HG03565 (cell line): ENCODE results near the gene DOK7.

ENCODE experiments used
- ATAC-seq: cut with Tn5 transposase; IDR thresholded peaks from one replicate; pipeline ENCODE4 v1.9.1; 2021; ENCODE audit warnings: mild to moderate bottlenecking, moderate library complexity; ENCODE audit not compliant: unreplicated experiment

Gene DOK7

DNA sequence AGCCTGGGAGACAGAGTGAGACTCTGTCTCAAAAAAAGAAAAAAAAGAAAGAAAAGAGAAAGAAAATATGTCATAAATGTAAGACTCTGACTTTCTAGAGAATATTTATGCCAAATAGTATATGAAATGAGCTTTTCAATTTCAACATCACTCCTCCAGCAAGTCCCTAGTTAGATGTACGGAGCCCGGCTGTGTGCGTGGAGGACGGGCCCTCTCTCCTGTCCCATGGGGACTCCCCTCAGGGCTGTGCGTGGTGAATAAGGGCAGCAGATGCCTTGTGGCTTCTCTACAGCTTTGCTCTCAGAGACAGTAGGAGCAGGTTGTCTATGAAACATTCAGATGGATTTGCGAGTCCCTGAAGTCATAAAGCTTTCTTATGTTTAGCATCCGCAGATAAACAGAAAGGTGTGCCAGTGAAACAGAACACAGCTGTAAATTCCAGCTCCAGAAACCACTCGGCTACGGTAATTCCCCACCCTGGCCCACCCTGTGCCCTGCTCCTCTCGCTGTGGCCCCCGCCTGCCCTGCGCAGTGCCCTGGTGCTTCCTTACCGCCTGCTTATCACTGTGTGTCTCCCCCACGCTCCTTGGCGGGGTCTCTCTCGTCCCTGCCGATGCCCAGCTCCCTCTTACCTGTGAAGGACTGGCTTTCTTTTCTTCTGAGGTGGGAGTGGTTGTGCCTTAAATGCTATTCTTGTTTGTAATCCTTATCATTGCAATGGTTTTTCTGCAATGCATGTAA, 35.2 kb upstream of the DOK7 start:
- ATAC-seq, result no peak

DNA sequence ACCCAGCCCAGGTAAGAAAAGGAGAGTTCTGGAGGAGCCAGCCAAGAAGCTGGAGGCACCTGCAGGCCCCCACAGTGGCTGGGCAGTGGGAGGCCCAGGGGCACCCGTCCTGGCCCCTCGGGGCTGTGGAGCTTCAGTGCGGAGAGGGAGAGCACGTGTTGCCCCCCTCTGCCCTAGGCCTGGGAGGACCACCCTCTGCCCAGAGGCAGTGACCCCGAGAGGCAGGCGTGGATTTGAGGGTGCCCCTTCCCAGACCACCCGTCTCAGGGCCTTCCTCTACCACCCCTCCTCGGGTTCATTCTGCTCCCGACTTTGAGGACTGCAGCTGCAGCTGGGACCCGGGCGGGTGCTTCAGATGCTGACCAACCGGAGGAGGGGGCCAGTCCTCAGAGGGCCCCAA, 33.5 kb upstream of the DOK7 start:
- ATAC-seq, result no peak

DNA sequence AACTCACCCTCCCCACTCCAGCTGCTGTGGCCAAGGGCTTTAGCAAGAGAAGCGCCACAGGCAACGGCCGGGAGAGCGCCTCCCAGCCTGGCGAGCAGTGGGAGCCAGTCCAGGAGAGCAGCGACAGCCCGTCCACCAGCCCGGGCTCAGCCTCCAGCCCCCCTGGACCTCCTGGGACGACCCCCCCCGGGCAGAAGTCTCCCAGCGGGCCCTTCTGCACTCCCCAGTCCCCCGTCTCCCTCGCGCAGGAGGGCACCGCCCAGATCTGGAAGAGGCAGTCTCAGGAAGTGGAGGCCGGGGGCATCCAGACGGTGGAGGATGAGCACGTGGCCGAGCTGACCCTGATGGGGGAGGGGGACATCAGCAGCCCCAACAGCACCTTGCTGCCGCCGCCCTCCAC, 32.6 kb upstream of the DOK7 start:
- no peak for ATAC-seq

DNA sequence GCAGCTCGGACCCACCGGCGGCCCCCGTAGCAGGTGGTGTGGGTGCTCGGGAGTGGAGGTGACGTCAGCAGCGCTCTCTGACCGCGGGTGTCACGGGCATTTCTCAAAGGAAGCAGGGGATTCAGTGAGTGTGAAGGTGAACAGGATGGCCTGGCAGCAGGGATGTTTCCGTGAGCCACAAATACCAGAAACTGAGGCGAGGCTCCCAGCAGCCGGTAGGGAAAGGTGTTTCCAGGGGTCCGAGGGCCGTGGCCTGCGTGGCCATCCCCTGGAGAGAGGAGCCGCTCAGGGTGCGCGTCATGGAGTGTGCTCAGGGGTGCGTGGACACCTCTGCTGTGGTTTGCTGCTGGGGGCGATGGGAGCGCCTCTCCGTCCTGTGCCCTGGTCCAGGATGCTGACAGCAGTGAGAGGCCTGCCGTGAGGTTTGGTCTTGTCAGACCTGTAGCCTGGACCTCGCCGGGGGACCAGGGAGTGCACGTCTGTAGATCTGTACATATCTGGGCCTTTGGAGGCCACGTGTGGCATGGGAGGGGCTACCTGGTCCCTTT, 31.6 kb upstream of the DOK7 start:
- ATAC-seq, result no peak

DNA sequence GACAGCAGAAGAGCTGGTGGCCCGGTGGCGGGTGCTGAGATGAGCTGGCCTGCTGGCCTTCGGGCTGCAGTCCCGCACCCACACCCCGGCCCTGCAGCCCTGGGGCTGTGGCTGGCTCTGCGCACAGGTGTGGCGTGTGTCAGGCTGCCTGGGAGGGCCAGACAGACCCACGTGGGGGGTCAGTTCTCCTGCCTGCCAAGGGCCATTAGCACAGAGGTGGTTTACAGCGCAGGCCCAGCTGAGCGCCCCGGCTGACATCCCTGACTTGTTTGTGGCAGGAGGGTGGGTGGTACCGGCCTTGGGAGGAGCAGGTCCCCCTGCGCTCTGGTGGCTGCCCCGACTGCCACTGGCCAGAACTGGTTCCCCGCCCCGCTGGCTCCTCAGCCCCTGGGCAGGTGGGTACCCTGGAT, 30.7 kb upstream of the DOK7 start:
- ATAC-seq, result no peak

DNA sequence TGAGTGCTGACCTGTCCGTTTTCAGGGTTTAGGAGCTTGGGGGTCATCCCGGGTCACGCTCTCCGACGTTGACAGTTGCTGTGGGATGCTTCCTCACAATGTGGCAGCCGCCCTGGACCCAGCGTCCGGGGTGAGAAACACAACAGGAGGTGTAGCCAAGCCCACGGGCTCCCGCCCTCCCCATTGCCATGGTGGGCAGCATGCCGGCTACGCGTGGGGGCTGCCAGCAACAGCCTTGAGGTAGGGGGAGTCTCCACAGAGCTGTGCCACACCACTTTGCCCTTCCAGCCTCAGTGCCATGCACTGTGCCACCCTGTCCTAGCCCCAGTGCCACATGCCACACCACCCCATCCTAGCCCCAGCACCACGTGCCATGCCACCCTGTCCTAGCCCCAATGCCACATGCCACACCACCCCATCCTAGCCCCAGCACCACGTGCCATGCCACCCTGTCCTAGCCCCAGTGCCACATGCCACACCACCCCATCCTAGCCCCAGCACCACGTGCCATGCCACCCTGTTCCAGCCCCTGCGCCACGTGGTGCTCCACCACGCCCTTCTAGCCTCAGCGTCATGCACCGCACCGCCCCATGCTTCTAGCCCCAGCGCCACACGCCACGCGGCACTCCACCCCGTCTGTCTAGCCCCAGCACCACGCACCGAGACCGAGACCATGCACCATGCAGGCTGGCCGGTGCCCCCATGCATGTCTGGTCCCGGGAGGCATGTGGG, 29.8 kb upstream of the DOK7 start:
- ATAC-seq, result no peak

DNA sequence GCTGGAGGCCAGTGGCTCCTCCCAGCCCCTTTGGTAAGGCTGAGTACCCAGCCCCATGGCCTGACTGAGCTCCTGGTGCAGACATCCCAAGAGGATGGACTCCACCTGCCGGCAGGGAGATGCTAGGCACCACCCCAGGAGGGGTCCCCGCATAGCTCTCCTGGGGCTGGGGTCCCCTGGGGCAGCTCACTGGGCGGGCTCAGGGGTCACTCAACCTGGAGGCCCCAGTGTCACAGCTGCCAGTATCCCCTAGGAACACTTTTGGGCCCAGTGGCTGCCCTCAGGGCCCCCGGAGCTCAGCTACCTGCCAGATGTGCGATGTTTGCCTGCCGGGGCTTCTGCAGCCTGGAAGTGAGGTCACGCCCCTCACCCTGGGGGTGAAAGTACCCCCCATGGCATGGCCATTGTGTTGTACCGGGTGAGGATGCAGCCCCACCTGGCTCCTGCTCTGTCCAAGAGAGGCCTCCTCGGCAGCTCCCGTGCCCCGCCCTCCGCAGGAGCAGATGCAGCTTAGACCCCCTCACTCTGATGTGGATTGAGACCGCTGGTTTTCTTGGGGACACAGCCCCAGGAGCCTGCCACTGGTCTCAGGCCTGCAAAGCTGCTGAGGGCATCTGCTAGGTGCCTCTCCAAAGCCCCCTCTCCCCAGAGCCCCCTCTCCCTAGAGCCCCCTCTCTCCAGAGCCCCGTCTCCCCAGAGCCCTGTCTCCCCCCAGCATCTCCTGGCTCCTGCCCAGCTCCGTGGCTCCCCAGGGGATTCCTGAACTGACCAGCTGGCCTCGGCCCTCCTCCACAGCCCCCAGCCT, 28.0 kb upstream of the DOK7 start:
- ATAC-seq, result no peak

DNA sequence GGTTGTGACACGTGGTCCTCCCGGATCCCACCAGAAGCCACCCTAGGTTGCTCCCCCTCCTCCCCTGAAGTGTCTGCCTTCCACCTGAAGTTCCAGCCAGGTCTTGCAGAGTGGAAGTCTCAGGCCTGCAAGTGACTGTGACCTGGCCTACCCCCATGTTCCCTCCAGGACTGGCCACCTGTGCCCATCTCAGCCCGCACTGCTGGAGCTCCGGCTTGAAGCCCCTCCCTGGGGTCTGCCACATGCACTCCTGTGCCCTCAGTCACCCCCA, 27.5 kb upstream of the DOK7 start:
- no peak for ATAC-seq

DNA sequence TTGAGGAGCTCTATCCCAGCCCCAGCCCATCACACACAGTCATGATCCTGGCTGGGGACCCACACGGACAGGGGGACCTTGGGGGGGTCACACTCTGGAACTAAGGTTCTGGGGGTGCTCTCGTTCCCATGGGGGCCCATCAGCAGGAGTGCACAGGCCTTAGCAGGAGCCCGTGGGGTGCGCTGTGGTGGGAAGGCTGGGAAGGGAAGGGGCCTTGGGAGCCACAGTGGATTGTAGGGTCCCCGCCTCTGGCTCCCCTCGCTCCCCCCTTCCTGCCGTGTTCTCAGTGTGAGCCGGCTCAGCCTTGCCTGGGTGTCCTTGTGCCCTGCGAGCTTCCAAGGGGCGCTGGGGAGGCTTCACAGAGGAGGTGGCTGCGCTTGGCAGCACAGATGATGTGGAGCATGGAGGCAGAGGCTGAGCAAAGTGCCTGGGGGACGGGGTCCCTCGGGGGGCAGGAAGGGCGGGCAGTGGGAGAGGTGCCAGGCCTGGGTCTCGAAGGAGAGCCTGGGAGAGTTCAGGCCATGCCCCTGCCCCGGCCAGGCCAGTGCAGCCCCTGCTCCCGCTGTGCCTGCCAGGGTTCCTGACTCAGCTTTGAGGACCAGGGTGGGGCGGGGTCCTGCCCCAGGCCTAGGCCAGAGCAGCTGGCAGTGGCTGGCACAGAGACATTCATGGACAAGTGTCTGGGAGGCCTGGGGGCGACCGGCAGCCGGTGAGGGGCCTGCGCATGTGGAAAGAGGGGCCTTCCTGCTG, 26.9 kb upstream of the DOK7 start:
- no peak for ATAC-seq

DNA sequence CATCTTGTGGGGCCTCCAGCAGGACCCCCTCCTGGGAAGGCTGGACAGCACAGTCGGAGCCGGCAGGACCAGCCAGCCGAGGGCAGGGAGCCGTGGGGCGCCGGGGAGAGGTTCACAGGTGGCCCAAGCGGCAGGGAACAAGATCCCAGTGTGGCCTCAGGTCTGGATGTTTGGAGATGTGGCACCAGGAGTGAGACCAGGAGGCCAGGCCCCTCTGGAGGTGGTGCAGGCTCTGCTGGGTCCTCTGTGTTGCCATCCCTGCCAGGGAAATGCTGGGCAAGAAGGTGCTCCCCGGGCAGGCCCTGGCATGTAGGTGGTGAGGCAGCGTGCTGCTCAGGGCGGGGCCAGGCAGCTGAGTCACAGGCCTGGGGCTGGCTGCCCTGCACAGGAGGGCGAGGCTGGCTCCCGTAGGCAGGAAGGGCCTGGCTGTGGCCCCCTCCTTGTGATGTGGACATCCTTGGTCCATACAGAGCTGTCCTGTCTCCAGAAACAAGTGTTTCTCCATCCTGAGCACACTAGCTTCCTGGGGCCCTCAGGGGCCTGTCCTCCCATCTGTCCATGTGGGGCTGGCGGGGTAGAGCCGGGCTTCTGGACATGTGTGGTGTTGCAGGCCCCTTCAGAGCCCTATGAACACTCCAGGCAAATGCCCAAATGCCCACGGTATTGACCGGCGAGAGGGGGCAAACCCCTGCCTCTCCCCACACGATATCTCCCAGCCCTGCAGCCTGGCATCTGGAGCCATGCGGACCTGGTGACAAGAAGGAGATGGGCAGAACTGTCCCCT, 26.1 kb upstream of the DOK7 start:
- ATAC-seq, result no peak

DNA sequence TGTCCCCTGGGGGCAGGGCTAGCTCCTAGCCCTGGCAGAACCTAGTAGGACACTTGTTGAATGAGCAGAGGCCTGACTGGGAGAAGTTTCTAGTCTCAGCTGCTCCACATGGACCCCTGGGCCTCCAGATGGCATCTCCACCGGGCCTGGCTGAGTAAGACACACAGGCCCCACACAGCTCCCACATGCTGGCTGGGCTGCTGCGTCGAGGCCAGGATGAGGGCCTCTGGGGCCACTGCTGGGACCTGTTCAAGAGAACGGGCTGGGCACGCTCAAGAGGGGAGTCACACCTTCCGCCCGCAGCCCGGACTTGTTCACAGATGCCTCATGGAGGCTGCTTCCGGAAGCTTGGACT, 25.5 kb upstream of the DOK7 start:
- ATAC-seq, result no peak

DNA sequence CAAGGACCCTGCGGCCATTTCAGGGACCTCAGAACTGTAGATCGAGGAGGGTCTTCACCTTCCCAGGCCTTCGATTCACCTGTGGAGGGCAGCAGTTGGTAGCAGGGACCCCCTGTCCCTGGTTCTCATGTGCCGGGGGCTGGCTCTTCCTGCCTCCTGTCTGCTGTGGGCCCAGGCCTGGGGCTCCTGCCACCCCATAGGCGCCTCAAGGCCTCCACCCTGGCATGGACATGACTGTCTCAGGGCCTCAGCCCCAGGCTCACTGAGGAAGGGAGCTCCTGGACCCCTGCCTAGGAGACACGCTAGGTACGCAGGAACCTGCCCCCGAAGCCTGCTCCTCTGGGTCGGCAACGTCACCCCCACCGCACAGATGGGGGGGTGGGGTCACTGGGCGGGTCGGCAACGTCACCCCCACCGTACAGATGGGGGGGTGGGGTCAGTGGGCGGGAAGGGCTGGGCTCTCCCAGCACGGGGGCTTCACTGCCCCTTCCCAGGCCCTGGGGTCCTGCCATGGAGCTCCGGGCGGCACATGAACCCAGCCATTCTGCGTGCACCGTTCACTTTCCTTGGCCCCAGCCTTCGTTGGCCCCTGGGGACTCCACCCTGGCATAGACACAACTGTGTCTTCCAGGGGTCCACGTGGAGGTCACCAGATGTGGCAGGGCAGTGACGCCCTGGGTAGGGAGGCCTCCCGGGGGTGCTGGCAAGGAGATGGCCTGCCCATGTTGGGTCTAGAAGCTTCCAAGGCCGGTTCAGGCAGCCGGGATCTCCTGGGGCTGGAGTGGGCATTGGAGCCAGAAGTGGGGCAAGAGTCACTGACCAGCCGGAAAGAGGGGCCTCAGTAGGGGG, 24.9 kb upstream of the DOK7 start:
- ATAC-seq, result no peak

DNA sequence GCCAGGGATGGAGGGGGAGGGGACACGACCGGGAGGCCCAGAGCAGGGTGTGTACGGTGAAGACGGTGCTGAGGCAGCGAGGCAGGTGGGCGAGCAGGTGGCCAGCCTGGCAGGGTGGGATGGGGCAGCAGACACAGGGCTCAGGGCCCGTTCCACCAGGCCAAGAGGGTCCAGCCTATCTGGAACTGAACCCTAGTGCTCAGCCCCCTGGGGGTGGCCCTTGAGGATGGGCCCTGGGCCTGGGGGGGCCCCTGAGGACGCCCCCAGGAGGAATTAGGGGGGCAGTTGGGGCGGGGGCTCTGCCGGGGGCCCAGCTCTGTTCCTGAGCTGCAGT, 24.3 kb upstream of the DOK7 start:
- ATAC-seq, result no peak

DNA sequence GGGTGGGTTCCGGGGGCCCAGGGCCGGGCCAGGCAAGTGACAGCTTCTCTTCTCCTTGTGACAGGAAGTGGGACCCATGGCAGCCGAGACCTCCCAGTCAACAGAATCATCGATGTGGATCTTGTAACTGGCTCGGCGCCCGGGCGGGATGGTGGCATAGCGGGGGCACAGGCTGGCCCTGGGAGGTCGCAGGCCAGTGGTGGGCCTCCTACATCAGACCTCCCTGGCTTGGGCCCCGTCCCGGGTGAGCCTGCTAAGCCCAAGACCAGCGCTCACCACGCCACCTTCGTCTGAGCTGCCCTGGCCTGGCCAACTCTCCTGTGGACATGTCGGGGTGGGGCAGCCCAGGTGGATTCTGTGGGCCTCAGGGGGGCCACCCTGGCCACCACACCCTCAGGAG, 23.7 kb upstream of the DOK7 start:
- ATAC-seq, result no peak

DNA sequence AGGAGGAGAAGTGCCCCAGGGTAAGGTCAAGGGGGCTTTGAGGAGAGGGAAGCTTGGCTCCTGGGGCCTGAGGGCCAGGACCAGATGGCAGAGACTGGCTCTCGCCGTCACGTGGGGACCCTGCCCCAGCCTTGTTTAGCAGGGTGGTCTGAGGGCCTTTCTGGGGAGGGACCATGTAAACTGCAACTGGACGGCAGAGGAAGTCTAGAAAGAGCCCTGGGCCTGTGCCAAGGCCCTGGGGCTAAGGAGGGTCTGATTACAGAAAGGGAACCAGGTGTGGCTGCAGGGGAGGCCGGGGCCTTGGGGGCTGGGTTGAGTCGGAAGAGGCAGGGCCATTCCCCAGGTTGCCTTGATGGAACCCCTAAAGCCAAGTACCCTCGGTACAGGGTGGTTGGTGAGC, 23.1 kb upstream of the DOK7 start:
- no peak for ATAC-seq

DNA sequence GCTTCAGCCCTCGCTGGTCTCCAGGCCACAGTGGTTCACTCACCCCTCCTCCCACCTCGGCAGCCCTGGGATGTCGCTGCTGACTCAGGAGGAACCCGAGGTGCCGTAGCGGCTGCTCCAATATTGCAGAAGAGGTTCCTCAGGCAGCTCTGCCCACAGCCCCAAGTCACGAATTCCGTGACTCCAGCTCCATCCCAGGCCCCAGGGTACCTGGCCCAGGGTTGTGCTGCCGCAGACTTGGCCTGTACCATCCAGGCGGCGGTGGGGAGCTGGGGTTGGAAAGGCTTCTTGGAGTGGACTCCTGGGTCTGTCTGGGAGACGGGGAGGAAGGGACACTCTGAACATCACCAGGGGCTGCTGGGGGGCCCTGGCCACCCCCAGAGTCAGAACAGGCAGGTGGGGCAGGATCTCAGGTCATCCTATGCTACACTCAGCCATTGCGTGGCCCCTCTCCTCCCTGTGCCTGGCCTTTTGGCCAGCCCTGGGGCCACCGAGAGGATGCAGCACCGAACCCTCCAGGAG, 22.1 kb upstream of the DOK7 start:
- no peak for ATAC-seq

DNA sequence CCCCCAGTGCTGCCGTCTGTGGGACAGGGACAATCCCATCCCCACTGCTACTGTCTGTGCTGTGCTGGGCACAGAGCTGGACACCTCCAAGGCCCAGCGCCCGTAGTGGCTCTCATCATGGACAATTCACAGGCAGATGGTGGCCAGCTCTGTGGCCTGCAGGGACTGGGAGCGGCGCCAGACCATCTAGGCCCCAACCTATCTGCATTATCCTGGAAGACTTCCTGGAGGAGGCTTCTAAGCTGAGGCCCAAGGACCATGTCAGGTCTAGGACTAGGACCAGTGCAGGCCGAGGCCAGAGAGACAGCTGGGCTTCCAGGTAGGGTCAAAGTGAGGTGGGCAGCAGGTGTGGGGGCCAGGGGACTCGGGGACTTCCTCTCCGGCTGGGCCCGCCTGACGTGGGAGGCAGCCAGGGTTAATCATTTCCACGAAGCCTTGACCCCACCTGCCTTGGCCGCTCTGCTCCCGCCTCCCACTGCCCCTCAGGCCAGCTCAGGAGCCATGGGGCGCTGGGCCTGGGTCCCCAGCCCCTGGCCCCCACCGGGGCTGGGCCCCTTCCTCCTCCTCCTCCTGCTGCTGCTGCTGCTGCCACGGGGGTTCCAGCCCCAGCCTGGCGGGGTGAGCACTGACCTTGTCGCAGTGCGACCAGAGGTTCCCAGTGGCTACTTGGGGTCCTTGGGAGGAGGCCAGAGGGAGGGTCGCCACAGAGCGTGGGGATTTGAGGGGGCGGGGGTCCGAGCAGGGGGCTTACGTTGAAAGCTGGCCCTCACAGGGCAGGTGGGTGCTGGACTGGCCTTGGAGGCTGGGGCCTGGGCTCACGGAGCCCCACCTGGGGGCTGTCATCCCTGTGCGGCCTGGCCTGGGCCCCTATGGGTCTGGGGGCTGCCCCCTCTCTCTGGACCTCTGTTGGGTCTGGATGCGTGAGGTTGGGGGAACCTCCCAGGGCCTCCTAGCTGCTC, 21.3 kb upstream of the DOK7 start, which contains the start of gene HGFAC:
TSS of gene HGFAC (plus strand) at position 468 of the 959 bp plus-strand sequence. CDS start at position 502, 34 bp downstream.
- ATAC-seq, result no peak

DNA sequence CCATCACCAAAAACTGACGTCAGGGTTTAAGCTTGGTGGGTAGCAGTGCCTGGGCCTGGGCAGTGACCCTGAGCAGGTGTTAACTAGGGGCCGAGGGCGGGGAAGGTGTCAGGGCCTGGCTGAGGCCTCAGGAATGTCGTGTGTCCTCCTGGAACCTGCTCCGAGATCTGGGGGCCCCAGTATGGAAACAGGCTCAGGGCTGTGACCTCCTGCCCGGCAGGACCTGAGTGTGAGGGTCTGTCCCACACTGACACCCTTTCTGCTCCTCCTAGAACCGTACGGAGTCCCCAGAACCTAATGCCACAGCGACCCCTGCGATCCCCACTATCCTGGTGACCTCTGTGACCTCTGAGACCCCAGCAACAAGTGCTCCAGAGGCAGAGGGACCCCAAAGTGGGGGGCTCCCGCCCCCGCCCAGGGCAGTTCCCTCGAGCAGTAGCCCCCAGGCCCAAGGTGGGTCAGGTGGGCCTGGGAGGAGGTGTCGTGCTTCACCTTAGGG, 20.6 kb upstream of the DOK7 start:
- no peak for ATAC-seq
